C1 segment of cervical spinal cord (tissue), 14 donors: ENCODE measurements around the gene ADCY5.

Source experiments
- DNase-seq, 14 donors: peaks; one replicate each; lab custom pipeline; 2025; lab: John Stamatoyannopoulos, UW

ADCY5 gene

DNA sequence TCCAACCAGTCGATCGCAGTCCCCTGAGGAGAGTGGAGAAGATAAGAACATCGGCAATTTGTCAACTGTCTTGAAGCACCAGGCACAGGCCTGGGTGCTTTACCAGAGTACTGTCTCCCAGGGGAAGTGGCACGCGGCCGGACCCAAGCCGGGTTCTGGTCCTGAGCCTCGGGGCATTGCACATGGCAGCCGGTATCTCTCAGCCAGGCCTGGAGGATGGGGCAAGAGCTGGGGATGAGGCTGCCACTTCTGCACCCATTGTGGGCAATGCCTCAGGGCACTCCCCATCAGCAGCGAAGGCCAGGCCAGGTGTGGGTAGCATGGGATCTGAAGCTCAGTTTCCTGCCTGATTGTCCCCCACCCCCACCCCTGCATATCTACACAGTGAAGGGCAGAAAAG lies 77.5 kb downstream of the ADCY5 start:
- DNase-seq = no peak

DNA sequence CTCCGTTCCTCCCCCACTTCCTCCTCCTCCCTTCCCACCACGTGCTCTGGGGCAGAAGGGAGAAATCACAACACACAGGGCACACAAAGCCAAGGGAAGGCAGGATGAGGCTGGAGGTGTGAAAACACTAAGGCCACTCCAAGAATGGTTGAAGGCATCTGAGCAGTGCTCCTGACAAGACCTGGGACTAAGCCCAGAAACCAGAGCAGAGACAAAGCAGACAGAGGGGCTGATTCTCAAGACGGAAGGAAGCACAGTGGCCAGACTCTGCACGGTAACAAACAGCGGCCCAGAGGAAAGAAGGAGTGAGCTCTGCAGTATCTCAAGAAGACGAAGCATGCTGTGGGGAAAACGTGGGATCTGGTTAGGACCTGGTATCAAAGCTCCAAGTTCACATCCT lies 78.1 kb downstream of the ADCY5 start:
- no peak for DNase-seq

- no peak for DNase-seq
Measured at GRCh38 chr3:123369085-123369484, 79.8 kb downstream of the ADCY5 start.

GRCh38 chr3:123367467-123368154 lies 81.3 kb downstream of the ADCY5 start:
- DNase-seq = no peak

DNA sequence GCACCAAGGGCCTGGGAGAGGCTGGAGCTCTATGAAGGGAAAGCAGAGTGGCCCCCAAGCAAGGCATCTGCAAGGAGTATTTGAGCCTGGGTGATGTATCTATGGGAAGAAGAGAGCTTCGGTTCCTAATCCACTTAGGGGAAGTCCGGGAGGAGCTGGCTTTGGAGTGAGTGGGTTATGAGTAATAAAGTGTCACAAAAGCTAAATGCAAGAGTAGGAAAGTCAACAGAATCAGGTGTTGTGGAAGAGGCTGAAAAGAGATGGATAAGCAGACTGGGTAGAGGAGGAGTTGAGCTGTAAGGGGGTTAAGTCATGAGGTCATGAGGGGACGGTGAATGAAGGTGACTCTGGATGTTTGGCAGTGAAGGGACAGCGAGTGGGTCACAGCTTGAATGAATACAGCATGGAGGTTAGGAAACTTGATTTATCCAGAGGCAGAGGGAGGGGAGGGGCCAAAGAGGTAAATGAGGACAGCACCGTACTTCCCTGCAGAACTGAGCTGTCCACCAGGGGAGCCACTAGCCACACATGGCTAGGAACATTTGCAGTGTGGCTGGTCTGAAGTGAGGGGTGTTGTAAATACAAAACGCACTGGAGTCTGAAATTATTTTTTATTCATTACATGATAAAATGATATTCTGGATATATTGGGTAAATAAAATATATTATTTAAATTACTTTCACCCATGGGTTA lies 83.3 kb downstream of the ADCY5 start:
- DNase-seq = no peak

- DNase-seq = no peak
Measured at GRCh38 chr3:123361071-123361470, 87.8 kb downstream of the ADCY5 start.

DNA sequence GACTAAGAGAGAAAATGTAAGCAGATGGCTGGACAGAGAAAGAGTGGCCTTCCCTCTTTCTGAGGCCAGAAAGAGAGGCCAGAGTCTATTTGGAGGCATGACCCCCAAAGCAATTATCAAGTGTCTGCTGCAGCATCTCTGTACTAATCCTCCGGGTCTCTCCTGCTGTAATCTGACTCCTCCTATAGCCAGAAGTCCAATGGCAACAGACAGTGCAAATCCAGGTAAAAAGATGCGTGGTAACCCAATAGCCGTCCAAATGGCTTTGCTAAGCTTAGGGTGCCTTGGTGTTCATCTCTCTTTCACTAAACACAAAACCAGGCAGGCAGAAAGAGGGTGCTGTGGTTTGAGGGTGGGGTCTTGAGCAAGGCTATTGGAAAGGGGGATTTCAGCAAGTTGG lies 91.6 kb downstream of the ADCY5 start:
- no peak for DNase-seq

DNA sequence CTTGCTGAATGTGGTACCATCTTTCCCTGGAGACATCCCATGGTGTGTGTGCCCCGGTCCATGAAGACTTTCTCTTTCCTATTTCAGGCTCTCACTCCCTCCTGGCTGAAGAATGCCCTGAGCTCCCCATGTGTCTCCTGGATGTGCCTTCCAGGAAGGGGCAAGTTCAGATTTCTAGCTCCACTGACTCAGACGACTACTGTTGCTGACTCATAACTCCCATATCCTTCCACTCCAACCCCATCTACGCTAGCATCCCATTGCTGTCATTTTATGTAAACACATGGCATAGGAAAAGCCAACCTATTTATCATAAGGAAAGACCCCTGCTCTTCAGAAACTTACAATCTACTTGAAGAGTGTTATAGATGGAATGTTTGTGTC lies 95.0 kb downstream of the ADCY5 start:
- no peak for DNase-seq

DNA sequence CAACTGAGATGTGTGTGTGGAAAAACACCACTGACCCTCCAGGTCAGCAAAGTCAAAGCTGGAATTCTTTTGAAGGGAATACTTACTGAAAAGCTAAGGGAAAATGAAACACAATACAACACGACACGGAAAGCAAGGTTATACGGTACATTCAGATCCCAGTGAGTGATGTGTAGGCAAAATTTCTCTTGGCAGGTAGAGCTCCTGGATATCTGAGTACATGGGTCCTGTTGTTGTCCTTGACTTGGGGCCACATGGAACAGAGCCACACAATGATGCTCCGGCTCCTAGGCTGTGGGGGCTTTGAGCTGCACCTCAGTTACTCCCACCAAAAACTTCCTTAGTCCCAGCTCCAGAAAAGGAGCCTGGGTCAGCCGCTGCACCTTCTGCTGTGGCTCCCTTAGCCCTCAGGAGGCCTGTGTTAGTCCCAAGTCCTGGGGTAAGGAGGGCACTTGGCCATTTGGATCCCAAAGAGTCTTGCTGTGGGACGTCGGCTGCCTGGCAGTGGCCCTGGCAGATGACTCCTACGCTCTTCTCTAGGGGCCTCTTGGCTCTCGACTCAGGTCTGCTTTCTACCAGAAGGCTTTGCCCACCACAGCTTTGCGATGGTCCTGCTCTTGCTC lies 95.6 kb downstream of the ADCY5 start:
- no peak for DNase-seq

DNA sequence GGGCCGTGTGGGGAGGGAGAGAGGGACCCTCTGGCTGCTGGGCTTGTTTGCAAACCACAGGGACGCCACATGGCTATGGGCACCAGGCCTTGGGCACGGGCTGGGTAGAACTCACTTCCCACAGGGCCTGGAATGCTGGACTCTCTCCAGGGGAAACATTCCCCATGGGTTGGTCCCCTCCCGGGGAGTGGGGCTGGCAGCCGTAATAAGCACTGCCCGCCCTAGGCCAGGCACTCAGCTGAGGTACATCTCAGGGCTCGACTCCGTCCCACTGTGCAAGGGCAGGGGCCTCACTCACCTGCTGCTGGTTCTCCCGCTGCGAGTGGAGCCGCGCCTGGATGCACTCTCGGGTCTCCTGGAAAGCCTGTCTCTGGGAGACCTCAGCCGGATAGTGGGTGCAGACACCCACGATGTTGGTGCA lies 96.7 kb downstream of the ADCY5 start:
- no peak for DNase-seq

GRCh38 chr3:123351501-123351900 lies 97.4 kb downstream of the ADCY5 start:
- DNase-seq = no peak

- no peak for DNase-seq
Measured at GRCh38 chr3:123350971-123351370, 97.9 kb downstream of the ADCY5 start.

DNA sequence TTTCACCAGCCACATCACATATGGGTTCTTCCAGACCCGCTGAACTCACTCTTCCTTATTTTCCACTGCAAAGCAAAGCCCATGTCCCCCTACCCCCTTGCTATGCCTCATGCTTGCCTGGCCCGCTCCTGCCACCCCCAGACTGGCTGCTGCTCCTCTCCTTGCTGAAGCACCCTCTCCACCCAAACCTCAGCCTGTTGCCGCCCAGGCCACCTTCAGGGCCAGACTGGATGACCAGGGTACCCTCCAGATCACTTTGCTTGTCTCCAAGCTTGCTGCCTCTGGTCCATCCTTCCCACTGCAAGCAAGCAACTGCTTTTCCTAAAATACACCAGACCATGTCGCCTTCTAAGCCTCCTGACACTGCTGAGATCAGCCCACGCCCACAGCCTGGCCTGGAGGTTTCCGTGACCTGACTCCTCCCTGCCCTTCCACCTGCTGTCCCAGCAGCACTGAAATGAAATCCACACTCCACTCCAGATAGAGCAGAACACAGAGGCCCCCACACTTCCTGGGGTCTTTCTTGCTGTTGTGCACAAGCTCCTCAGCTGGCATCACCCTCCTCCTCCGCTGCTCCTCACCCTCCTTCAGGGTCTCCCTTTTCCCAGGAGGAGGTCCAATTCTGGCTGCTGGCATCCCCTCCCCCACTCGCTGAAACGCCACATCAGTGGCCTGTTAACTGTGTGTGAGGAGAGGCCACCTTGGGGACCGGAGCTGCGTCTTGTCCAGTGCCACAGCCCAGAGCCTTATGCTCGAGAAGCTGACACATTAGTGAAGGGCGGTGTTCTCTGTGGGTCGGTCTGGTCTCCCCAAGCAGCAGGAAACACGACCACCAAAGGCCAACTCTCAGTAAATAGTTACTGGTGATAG lies 99.1 kb downstream of the ADCY5 start:
- DNase-seq = no peak

DNA sequence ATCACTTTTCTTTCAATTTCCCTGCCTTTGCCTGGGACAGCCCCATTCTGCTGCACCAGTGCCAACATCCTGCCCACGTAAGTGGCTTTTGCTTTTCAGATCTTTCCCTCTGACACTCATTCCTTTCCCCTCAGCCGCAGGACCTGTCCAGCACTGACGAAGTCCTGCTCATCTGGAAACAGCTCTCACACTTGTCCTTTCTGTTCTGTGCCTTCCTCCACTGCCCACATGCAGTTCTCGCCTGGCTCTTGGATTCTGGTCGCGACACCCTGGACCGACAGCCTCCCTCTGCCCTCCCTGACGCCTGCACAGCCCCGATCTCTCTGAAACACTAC lies 99.7 kb downstream of the ADCY5 start:
- no peak for DNase-seq

DNA sequence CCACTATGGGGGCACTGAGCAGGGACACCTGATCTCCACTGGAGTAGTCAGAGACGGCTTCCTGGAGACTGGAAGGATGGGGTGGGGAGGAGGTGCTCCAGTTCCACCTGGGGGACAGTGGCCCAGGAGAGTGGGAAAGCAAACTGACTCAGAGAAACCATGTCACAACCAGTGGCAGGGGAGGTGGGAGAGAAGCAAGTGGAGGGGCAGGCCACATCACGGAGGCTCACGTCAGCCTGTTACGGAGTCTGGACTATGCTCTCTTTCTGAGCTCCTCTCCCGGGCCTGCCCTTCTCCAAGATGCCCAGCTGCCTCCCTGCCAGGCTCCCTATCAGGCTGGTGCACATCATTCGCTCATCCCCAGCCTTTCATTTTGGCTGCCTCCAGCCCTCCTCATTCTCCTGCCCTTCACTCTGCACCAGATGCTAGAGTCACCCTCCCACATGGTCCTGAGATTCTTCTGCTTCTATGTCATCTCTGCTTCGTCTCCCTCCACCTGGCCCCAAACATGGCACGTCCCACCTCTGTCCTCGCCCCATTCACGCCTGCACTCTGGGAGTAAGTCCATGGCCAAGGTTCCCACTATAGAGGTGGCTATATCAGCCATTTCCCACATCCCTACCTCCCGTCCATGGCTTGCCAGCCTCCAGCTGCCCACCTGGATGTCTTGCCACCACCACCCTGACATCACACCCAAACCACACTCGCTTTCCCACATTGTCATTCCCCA lies 100.3 kb downstream of the ADCY5 start:
- DNase-seq = no peak

GRCh38 chr3:123347691-123348264 lies 101.1 kb downstream of the ADCY5 start:
- no peak for DNase-seq

DNA sequence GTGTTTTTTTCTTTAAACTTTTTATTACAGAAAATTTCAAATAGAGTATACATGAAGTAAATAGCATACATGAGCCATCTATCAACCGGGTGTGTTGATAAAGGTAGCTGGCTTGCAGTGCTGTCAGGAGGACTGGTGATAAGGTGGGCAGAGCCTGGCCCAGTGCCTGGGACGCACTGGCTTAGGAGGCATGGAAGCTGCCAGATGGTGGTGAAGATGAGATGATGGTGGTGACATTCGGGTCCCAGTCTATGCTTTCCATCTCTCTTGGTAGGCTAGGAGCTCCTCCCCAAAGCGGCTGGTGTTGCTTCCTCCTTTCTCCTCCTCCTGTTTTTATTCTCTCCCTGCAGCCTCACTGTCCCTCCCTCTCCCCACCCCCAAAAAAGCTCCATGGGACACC lies 101.7 kb downstream of the ADCY5 start:
- no peak for DNase-seq

- no peak for DNase-seq
Measured at GRCh38 chr3:123346021-123346420, 102.9 kb downstream of the ADCY5 start.

GRCh38 chr3:123344907-123345594 lies 103.8 kb downstream of the ADCY5 start:
- DNase-seq = no peak

DNA sequence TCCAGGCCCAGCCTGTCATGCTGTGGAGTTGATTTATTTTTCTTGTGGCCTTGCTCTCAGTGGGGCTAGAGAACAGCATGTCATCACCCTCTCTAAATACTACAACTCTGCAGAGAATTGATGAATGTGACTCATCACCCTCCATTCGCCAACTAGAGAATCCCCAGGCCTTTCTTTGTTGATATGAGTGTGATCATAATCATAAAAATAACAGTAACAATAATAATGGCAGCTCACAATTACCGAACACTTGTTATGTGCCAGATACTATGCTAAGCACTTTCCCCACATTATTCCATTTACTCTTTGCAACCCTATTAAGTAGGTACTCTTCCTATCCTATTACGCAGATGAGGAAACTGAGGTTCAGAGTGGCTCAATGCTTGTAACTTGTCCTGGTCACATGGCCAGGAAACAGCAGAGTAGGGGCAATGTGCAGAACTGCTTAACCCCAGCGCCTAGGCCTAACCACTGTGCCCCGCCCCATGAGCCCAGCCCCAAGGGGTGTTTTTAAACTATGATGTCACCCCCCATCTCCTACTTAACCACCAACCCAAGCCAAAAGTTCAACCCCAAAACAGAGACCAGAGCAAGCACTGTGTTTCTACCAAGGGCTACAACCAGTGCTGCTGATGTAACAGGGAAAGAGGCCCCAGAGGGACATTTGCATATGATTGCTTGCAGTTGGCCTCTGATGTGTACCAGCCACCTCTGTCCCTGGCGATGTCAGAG lies 104.5 kb downstream of the ADCY5 start:
- DNase-seq = no peak
